Brain microvascular endothelial cell (primary cell): Measurements from ENCODE around the gene ISL1.

ENCODE experiments used
- DNase-seq: peaks from one replicate; pipeline ENCODE4 v3.0.0-alpha.2; 2020
- H3K27ac ChIP-seq: fragments of 250-450 bp; sonication (Bioruptor Pico); 2 replicates; pipeline ENCODE4 v1.5.1; 2020; ENCODE audit warnings: mild to moderate bottlenecking, moderate library complexity
- H3K27me3 ChIP-seq: fragments of 250-450 bp; sonication (Bioruptor Pico); replicated peaks from 2 replicates; pipeline ENCODE4 v1.5.1; 2020; ENCODE audit warnings: mild to moderate bottlenecking
- H3K36me3 ChIP-seq: fragments of 250-450 bp; sonication (Bioruptor Pico); replicated peaks from 2 replicates; pipeline ENCODE4 v1.5.1; 2020; ENCODE audit warnings: mild to moderate bottlenecking
- H3K4me3 ChIP-seq: 2 replicates; pipeline ENCODE4 v1.5.1; 2011; ENCODE audit warnings: low read depth, mild to moderate bottlenecking, control low read depth, low read length, moderate library complexity
- in situ Hi-C: cut with HindIII; loops from 2 replicates; pipeline ENCODE4 v1.10.0; 2017; ENCODE audit warnings: low sequenced_read_pairs, low pct_ligation_motif_present
- TF ChIP-seq, protein P1 (sequence below): IDR thresholded peaks from 2 replicates; pipeline ENCODE4 v1.5.1; 2011; ENCODE audit warnings: low read depth, mild to moderate bottlenecking, moderate library complexity, low read length, control low read depth, inconsistent platforms; ENCODE audit errors: missing control alignments

The ISL1 gene

DNA sequence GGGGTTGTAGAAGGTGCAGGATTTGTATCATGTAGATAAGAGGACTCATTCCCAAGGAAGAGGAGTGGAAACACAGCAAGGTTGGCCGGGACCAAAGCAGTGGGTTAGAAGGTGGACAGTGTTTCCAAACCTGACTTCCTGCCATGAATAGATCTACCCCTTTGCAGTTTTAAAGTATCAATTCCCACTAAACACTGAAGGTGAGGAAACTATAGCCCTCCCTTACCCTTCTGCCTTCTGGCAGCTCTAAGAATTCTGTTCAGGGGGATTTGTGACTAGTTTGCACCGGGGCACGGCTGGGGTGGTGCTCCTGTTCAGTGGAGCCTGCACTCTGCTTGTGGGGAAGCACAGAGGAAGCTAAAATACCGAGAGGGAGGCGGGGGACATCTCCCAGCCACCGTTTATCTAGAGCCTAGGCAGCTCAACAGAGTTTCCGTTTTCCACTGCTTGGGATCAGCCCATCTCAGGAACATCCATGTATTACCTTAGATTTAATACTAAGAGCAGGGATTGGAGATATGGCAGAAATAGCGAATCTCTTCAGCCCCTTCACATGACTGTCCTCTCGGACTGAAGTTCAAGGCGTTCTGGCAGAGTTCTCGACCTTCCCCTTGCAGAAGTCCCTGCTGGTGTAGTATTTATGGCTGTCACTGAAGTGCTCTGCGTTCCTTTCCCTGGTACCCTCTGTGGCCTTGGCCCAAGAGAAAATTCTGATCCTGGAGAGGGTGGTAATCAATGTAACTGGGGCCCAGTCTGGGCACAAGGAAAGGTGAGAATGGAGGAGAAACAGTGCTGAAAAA is 5.4 kb downstream of the ISL1 start:
- TF ChIP-seq, protein P1, sequence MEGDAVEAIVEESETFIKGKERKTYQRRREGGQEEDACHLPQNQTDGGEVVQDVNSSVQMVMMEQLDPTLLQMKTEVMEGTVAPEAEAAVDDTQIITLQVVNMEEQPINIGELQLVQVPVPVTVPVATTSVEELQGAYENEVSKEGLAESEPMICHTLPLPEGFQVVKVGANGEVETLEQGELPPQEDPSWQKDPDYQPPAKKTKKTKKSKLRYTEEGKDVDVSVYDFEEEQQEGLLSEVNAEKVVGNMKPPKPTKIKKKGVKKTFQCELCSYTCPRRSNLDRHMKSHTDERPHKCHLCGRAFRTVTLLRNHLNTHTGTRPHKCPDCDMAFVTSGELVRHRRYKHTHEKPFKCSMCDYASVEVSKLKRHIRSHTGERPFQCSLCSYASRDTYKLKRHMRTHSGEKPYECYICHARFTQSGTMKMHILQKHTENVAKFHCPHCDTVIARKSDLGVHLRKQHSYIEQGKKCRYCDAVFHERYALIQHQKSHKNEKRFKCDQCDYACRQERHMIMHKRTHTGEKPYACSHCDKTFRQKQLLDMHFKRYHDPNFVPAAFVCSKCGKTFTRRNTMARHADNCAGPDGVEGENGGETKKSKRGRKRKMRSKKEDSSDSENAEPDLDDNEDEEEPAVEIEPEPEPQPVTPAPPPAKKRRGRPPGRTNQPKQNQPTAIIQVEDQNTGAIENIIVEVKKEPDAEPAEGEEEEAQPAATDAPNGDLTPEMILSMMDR: no peak
- H3K36me3 ChIP-seq: no peaks in the 10 kb centered on the region
- DNase-seq: no peak
- H3K27me3 ChIP-seq: peaks cover 61% of the 10 kb centered on the region
- no peak overlapping the region for H3K4me3 ChIP-seq
- no peak overlapping the region for H3K27ac ChIP-seq
- in situ Hi-C loops: no loop called here

DNA sequence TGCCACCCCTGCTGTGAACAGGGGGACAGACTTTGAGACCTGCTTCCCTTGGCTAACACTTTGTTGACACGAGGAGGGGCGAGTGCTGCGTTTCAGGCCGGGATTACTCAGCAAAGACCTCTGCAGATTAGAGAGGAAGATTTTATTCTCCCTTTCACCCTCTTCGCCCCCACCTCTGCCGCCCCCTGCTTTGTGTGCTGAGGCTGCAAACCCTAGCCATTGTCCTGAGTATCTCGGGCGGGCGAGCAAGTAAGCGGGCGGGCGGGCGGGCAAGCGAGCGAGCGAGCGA is 6.0 kb downstream of the ISL1 start:
- in situ Hi-C loops: no loop called here
- Histone ChIP-seq H3K4me3 (no peak overlapping the region), H3K36me3 (no peaks in the 10 kb centered on the region), H3K27me3 (peaks cover 58% of the 10 kb centered on the region), H3K27ac (no peak overlapping the region)
- no peak for DNase-seq
- TF ChIP-seq, protein P1: no peak

- TF ChIP-seq, protein P1: no peak
- in situ Hi-C loops: no loop called here
- no peak for DNase-seq
These were observed 6.6 kb downstream of the ISL1 start for GRCh38 chr5:51389577-51390463.

GRCh38 chr5:51391175-51391574 is 7.9 kb downstream of the ISL1 start:
- H3K27me3 ChIP-seq: peaks cover 44% of the 10 kb centered on the region
- in situ Hi-C loops: no loop called here

More at GRCh38 chr5:51389577-51390463, 6.6 kb downstream of the ISL1 start:
- peaks cover 53% of the 10 kb centered on the region for H3K27me3 ChIP-seq
- no peak overlapping the region for H3K27ac ChIP-seq
- H3K4me3 ChIP-seq: peak overlapping the region; percentile 32
- H3K36me3 ChIP-seq: no peaks in the 10 kb centered on the region

GRCh38 chr5:51392689-51393199 is 9.5 kb downstream of the ISL1 start:
- DNase-seq: no peak
- H3K27me3 ChIP-seq: peaks cover 31% of the 10 kb centered on the region
- H3K36me3 ChIP-seq: no peaks in the 10 kb centered on the region
- TF ChIP-seq, protein P1: no peak
- H3K27ac ChIP-seq: no peak overlapping the region
- in situ Hi-C loops: no loop called here
- H3K4me3 ChIP-seq: no peak overlapping the region

More at GRCh38 chr5:51391175-51391574, 7.9 kb downstream of the ISL1 start:
- DNase-seq: no peak
- TF ChIP-seq, protein P1: no peak
- Histone ChIP-seq H3K4me3 (no peak overlapping the region), H3K27ac (no peak overlapping the region), H3K36me3 (no peaks in the 10 kb centered on the region)
